ENCODE data around the gene PIGC.

DNA sequence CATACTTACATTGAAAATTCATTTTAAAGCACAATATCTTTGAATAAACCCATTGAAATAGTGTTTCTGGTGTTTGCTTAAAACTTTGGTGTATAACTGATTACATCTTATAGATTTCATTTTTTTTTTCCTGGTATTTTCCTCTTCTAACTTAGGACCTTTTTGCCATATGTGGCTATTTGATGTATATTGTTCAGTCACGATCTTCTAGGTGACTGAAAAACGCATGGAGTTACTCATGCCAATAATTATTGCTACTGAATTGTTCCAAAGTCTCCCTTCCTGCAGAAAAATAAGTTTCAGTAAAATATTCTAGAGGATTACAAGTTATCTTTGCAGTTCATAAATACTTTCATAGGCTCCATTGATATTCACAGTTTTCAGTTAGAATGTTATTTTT, 46.2 kb downstream of the PIGC start:
- no peak for TF ChIP-seq CTCF (IDR thresholded peaks at IDR 0.05 in 2 of 3, conservative IDR thresholded peaks at IDR 0.05 in 1 of 3; ENCODE audit: control insufficient read depth in 2 of 3, extremely low read depth in 1 of 3, insufficient read depth in 1 of 3, low read depth in 3 of 3, low read length in 3 of 3)
- TF ChIP-seq JUNB (IDR thresholded peaks at IDR 0.05), result no peak
- no peak for TF ChIP-seq TCF12 (IDR thresholded peaks at IDR 0.05; ENCODE audit: low read depth, low read length)
- TF ChIP-seq RB1 (IDR thresholded peaks at IDR 0.05; ENCODE audit: borderline replicate concordance), result no peak
- no peak for TF ChIP-seq CBX3 (IDR thresholded peaks at IDR 0.05; ENCODE audit: borderline replicate concordance, low read depth)
- no peak for TF ChIP-seq TAF1 (IDR thresholded peaks at IDR 0.05; ENCODE audit: borderline replicate concordance, low read depth, low read length)
- TF ChIP-seq ELK1 (IDR thresholded peaks at IDR 0.05; ENCODE audit: low read depth, low read length), result no peak
- no peak for TF ChIP-seq SP1 (IDR thresholded peaks at IDR 0.05; ENCODE audit: low read depth, low read length)
- no peak for TF ChIP-seq EZH2 (IDR thresholded peaks at IDR 0.05; ENCODE audit: borderline replicate concordance, control insufficient read depth, low read depth, low read length)
- TF ChIP-seq EP300 (IDR thresholded peaks at IDR 0.05; ENCODE audit: borderline replicate concordance in 1 of 2, control insufficient read depth in 1 of 2, low read depth in 2 of 2, low read length in 2 of 2), result no peak
- TF ChIP-seq USF1 (IDR thresholded peaks at IDR 0.05; ENCODE audit: borderline replicate concordance, extremely low read length, insufficient read depth, low read depth, low read length), result no peak
- TF ChIP-seq E2F8 (IDR thresholded peaks at IDR 0.05; ENCODE audit: low read depth, partially characterized antibody), result no peak
- no peak for TF ChIP-seq FOXK2 (IDR thresholded peaks at IDR 0.05)

Measured in GM12878 (cell line).